KMS-11 (cell line): ENCODE results near the gene DLG2.

ENCODE experiments used
- H2AFZ ChIP-seq: fragments of 200-600 bp; sonication (generic); 2 replicates; pipeline ENCODE4 v1.6.1; 2016; ENCODE audit warnings: antibody characterized with exemption, mixed run types, low read depth
- H3K27ac ChIP-seq: fragments of 200-600 bp; sonication (generic); 2 replicates; pipeline ENCODE4 v1.6.1; 2016; ENCODE audit warnings: mild to moderate bottlenecking, mixed run types
- H3K27me3 ChIP-seq: fragments of 200-600 bp; sonication (generic); 2 replicates; pipeline ENCODE4 v1.6.1; 2017; ENCODE audit warnings: mild to moderate bottlenecking, low read depth, mixed run types, moderate library complexity; ENCODE audit not compliant: insufficient read depth
- H3K36me3 ChIP-seq: fragments of 200-600 bp; sonication (generic); 2 replicates; pipeline ENCODE4 v1.6.1; 2017; ENCODE audit warnings: mild to moderate bottlenecking, mixed run types; ENCODE audit not compliant: insufficient read depth
- H3K4me1 ChIP-seq: fragments of 200-600 bp; sonication (generic); 2 replicates; pipeline ENCODE4 v1.6.1; 2016; ENCODE audit warnings: mild to moderate bottlenecking, low read depth, mixed run types; ENCODE audit not compliant: poor library complexity, severe bottlenecking
- H3K4me2 ChIP-seq: fragments of 200-600 bp; sonication (generic); 2 replicates; pipeline ENCODE4 v1.7.0; 2016; ENCODE audit warnings: mild to moderate bottlenecking, mixed run types
- H3K4me3 ChIP-seq: fragments of 200-600 bp; sonication (generic); IDR thresholded peaks from 2 replicates; pipeline ENCODE4 v1.6.1; 2017; ENCODE audit warnings: low read depth, low read length, mixed read lengths; ENCODE audit not compliant: insufficient read depth
- H3K79me2 ChIP-seq: fragments of 200-600 bp; sonication (generic); 2 replicates; pipeline ENCODE4 v1.6.1; 2016; ENCODE audit warnings: low read depth, mixed run types; ENCODE audit not compliant: insufficient read depth
- H3K9ac ChIP-seq: fragments of 200-600 bp; sonication (generic); 2 replicates; pipeline ENCODE4 v1.6.1; 2016; ENCODE audit warnings: mild to moderate bottlenecking, mixed run types
- H4K20me1 ChIP-seq: fragments of 200-600 bp; sonication (generic); 2 replicates; pipeline ENCODE4 v1.6.1; 2016; ENCODE audit warnings: mild to moderate bottlenecking, mixed run types; ENCODE audit not compliant: insufficient read depth
- TF ChIP-seq, protein P1 (sequence below): fragments of 200-600 bp; sonication (generic); conservative IDR thresholded peaks from 2 replicates; pipeline ENCODE4 v1.6.1; 2017; ENCODE audit warnings: low read depth, mild to moderate bottlenecking, antibody characterized with exemption, low read length, moderate library complexity, mixed read lengths

Gene DLG2

GRCh38 chr11:85269109-85269508 is 358.0 kb downstream of the DLG2 start:
- TF ChIP-seq, protein P1, sequence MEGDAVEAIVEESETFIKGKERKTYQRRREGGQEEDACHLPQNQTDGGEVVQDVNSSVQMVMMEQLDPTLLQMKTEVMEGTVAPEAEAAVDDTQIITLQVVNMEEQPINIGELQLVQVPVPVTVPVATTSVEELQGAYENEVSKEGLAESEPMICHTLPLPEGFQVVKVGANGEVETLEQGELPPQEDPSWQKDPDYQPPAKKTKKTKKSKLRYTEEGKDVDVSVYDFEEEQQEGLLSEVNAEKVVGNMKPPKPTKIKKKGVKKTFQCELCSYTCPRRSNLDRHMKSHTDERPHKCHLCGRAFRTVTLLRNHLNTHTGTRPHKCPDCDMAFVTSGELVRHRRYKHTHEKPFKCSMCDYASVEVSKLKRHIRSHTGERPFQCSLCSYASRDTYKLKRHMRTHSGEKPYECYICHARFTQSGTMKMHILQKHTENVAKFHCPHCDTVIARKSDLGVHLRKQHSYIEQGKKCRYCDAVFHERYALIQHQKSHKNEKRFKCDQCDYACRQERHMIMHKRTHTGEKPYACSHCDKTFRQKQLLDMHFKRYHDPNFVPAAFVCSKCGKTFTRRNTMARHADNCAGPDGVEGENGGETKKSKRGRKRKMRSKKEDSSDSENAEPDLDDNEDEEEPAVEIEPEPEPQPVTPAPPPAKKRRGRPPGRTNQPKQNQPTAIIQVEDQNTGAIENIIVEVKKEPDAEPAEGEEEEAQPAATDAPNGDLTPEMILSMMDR, result no peak
- no peaks in the 10 kb centered on the region for H3K4me1 ChIP-seq
- H4K20me1 ChIP-seq, result no peaks in the 10 kb centered on the region
- H3K27me3 ChIP-seq, result no peaks in the 10 kb centered on the region
- H3K4me2 ChIP-seq, result no peak overlapping the region
- no peak overlapping the region for H2AFZ ChIP-seq
- no peak overlapping the region for H3K27ac ChIP-seq
- no peaks in the 10 kb centered on the region for H3K79me2 ChIP-seq
- H3K9ac ChIP-seq, result no peak overlapping the region
- H3K4me3 ChIP-seq, result no peak overlapping the region
- H3K36me3 ChIP-seq, result no peaks in the 10 kb centered on the region

GRCh38 chr11:85266646-85267045 is 360.5 kb downstream of the DLG2 start:
- no peak overlapping the region for H3K4me2 ChIP-seq
- H3K27ac ChIP-seq, result no peak overlapping the region
- H3K9ac ChIP-seq, result no peak overlapping the region
- no peak overlapping the region for H2AFZ ChIP-seq
- no peaks in the 10 kb centered on the region for H3K4me1 ChIP-seq
- TF ChIP-seq, protein P1, result no peak
- H4K20me1 ChIP-seq, result no peaks in the 10 kb centered on the region
- no peaks in the 10 kb centered on the region for H3K79me2 ChIP-seq
- H3K4me3 ChIP-seq, result no peak overlapping the region
- no peaks in the 10 kb centered on the region for H3K27me3 ChIP-seq
- H3K36me3 ChIP-seq, result no peaks in the 10 kb centered on the region

DNA sequence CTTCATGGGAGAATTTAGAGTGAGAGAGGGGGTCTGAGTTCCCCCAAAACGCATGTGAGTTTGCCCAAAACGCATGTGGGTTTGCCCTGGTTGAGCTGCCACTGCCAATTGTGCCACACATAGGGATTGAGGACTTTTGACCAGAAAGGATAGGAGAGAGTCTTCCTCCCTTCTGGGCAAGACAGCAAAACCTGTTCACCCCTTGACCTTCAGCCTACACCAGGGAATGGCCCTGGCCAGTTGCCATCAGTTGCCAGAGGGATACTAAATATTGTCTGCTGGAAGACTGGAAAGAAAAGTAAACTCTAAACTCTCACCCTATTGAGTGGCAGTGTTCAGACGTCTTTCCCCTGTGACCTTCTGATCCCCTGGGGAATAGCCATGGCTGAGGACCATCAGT is 363.8 kb downstream of the DLG2 start:
- Histone ChIP-seq H3K9ac (no peak overlapping the region), H4K20me1 (no peaks in the 10 kb centered on the region), H3K27ac (no peak overlapping the region)

GRCh38 chr11:85257837-85258236 is 369.3 kb downstream of the DLG2 start:
- Histone ChIP-seq H3K27ac (no peak overlapping the region), H3K36me3 (no peaks in the 10 kb centered on the region), H4K20me1 (no peaks in the 10 kb centered on the region), H3K27me3 (no peaks in the 10 kb centered on the region), H2AFZ (no peak overlapping the region), H3K4me2 (no peak overlapping the region), H3K9ac (no peak overlapping the region), H3K4me3 (no peak overlapping the region), H3K4me1 (no peaks in the 10 kb centered on the region), H3K79me2 (no peaks in the 10 kb centered on the region)
- TF ChIP-seq, protein P1, result no peak

More for the DNA sequence above, 363.8 kb downstream of the DLG2 start:
- no peaks in the 10 kb centered on the region for H3K79me2 ChIP-seq
- no peak overlapping the region for H3K4me3 ChIP-seq
- H3K4me2 ChIP-seq, result no peak overlapping the region
- H3K36me3 ChIP-seq, result no peaks in the 10 kb centered on the region
- H3K27me3 ChIP-seq, result no peaks in the 10 kb centered on the region
- H3K4me1 ChIP-seq, result no peaks in the 10 kb centered on the region
- TF ChIP-seq, protein P1, result no peak
- H2AFZ ChIP-seq, result no peak overlapping the region
